CD4-positive, alpha-beta T cell treated with Interleukin-10 for 1 hour (primary cell): ENCODE measurements around the gene SLC16A9.

Experiments used
- DNase-seq: peaks from one replicate; pipeline ENCODE4 v3.0.0-alpha.2; 2020

The SLC16A9 gene

GRCh38 chr10:59718257-59718656, 8.6 kb upstream of the SLC16A9 start:
- DNase-seq = no peak

- no peak for DNase-seq
These were observed 3.7 kb upstream of the SLC16A9 start for GRCh38 chr10:59713196-59713821.

DNA sequence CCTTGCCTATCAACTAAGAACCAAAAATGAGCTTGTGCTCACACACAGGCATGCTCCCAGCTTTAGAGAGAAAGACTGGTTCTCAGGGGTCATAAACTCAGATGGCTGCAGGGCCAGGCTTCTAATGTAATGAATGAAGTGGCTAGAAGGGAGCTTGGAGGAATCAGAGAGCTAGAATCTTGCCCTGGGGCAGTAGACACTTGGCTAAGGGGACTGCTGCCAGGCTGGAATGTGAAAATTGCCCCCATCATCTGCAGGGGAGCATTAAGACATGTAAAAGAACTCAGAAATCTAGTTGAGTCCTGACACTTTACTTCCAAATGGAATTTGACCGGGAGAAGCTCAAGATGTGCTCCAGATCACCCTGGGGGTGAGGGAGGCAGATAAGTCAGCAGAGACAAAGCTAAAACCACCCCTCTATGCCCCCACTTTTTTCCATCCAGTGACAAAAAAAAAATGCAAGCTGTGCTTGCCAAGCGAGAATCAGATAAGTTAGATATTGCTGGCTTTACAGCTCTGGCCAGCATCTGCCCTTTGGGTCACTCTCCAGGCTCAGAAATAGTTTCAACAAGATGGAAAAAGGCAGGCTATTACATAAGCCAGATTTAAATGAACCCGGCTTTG, 2.3 kb upstream of the SLC16A9 start:
- DNase-seq = no peak

DNA sequence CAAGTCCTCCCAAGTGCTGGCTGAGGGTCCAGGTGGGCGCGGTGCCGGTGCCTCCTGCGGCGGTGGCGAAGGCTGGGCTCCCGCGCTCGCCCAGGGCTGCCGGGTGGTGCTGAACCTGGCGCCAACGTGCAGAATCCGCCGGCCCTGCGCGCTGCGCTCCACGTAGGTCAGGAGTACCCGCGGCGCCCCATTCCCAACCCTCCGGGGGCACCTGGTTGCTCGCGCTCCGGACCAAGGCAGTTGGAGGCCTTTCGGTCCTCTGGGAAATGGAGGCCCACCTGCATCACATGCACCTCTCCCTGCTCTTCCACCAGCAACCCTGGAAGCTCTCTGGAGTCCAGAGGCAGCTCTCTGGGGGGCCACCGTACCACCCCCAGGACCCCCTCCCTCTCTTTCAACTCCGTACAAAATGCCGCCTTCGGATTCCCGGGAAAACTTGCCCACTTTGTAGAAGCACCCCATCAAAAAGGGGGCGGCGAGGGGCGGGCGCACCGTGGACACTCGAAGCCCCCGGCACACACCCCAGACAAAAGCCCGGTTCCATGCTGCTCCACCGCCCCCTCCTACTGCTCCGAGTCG, 745 bp downstream of the SLC16A9 start:
- no peak for DNase-seq

DNA sequence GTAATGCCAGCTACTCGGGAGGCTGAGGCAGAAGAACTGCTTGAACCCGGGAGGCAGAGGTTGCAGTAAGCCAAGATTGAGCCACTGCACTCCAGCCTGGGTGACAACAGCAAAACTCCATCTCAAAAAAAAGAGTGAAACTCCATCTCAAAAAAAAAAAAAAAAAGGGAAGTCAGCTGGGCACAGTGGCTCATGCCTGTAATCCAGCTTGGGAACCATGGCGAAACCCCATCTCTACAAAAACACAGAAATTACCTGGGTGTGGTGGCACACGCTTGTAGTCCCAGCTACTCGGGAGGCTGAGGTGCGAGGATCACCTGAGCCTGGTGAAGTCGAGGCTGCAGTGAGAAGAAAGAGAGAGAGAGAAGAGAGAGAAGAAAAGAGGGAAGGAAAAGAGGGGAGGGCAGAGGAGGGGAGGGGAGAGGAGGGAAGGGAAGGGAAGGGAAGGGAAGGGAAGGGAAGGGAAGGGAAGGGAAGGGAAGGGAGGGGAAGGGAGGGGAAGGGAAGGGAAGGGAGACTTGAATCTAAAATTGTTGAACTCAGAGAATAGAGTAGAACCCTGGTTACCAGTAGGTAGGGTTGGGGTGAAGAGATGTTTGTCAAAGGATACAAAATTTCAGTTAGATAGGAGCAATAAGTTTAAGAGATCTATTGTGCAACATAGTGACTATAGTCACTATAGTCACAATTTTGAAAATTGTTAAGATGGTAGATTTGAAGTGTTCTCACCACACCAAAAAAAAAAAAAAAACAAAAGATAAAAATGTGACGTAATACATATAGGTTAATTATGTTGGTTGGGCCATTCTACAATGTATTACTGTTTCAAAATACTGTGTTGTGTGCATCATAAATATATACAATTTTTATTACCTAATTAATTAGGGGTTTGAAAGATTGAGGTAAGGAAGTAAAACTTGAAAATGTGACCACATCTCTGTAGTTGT, 2.5 kb downstream of the SLC16A9 start:
- DNase-seq = no peak

DNA sequence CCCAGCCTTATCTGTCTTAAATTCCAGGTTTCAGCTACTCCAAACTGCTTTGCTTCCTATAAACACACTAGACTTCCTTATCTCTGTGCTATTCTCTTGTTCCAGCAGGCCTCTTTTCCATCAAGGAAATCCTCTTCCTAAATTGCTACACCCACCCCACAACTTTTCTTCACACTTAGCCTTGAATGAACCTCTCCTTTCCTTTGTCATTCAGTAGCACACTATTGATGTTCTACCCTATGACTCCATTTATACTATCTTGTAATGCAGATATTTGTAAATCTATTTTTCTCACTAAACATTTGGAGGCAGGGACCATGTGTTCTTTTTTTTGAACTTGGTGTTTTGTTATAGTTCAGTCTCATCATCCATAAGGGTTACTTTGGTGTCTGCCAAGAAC, 3.7 kb downstream of the SLC16A9 start:
- DNase-seq = no peak

DNA sequence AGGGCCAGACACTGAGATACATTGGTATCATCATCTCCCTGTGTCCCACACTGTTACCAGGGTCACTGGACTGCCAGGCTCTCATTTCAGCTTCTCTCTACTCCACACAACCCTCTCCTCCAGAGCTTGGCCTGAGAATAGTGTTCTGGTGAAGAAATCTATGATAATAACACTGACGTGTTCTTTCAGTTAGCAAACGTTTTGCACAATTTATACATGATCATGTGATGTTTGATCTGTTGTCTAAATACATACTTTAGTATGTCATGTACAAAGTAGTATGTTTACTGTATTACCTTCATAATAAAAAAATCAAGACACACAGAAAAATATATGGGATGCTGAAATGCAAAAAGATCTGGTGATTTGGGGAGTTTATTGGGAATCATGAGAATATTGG, 5.0 kb downstream of the SLC16A9 start:
- no peak for DNase-seq

DNA sequence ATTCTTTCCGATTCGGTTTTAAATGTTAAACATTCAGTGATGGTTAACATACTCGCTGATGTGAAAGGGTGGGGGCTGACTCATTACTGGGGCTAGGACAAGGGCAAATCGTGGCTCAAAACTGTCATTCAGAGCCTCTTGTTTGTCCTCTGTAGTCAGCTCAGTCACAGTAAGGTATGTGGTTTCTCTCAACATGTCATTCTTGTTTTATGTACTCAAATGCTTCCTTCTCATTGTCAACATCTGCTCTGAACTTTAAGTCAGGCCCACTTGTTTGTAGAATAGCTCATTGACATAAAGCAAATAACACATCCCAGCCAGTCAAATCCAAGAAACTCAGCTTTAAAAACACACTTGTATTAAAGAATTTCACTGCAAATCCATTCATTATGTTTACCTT, 7.3 kb downstream of the SLC16A9 start:
- DNase-seq = no peak

GRCh38 chr10:59700709-59701108, 8.9 kb downstream of the SLC16A9 start:
- no peak for DNase-seq

DNA sequence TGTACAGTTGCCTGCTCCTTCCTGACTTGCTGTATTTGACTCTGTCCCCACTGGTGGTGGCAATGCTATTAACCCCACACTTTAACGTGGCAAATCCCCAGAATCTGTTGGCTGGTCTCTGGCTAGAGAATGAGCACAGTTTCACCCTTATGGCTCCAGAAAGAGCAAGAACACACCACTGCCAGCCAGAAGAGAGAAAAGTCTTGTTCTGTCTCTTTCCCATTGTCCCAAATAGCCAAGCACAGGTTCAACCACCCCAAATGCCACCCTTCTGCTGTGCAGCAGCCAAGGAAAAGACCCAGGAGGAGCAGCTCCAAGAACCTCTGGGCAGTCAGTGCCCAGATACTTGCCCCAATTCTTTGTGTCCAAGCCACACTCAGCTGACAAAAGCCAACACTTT, 11.3 kb downstream of the SLC16A9 start:
- no peak for DNase-seq

DNA sequence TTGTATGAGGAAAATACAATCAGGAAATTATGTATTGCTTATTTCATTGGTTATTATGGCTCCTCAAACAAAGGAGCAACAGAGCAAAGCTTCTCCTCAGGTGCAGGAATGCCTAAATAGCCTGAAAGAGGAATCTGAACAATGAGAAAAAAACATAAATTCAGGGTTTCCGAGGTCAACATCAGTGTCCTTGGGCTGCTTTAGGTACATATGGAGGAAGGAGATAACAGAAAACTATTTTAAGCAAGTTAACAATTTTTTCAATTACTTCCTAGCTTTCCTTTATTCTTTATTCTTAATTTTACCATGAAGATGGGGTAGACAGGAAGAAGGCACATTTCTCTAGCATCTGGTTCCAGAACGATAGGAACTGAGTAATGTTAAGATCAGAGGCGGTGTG, 14.0 kb downstream of the SLC16A9 start:
- DNase-seq = no peak

- no peak for DNase-seq
These were observed 14.7 kb downstream of the SLC16A9 start for GRCh38 chr10:59694936-59695335.

- no peak for DNase-seq
These were observed 17.5 kb downstream of the SLC16A9 start for GRCh38 chr10:59692113-59692512.

DNA sequence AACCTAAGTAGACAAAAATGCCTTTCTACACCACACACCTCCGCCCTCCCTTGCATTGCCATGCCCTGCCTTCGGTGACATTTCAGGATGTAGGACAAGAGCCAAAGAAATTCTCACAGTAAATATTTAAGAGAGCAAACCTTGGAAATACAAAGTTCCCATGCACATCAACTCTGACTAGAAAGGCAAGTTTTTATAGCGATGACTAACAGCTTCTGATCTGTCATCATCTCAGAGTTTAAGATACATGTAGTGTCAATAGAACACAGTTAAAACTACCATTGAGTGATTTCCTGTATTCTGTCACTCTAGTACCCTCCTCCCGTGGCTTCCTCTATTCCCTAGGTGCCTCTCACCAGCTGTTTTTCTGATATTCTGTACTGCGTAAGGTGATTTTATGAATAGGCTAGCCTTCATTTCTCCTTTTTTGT, 20.7 kb downstream of the SLC16A9 start:
- DNase-seq = no peak

DNA sequence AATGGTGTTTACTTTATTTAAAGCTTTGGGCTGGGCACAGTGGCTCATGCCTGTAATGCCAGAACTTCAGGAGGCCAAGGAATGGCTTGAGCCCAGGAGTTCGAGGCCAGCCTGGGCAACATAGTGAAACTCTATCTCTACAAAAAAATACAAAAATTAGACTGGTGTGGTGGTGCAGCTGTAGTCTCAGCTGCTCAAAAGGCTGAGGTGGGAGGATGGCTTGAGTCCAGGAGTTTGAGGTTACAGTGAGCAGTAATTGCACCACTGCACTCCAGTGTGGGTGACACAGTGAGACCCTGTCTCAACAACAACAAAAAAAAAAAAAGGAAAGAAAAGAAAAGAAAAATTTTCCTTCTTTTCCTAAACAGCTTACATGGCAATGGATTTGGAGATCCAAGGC, 22.0 kb downstream of the SLC16A9 start:
- DNase-seq = no peak

DNA sequence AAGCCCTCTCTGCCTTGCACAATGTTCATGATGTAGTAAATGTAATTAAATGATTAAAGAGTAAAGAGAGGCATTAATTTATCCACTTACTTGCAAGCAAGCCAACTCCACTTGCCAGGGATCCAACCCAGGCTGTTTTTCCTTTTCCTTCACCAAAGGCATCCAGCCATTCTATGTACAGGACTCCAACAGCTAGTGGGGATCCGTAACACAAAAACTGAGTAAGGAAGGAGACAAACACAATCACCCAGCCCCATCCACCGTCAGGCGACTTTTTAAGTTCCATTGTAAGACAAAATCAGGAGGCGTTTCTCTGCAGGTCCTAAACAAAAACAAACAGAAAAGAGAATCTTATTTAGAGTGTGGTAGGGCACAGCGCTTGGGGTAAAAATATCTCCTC, 25.6 kb downstream of the SLC16A9 start:
- no peak for DNase-seq

DNA sequence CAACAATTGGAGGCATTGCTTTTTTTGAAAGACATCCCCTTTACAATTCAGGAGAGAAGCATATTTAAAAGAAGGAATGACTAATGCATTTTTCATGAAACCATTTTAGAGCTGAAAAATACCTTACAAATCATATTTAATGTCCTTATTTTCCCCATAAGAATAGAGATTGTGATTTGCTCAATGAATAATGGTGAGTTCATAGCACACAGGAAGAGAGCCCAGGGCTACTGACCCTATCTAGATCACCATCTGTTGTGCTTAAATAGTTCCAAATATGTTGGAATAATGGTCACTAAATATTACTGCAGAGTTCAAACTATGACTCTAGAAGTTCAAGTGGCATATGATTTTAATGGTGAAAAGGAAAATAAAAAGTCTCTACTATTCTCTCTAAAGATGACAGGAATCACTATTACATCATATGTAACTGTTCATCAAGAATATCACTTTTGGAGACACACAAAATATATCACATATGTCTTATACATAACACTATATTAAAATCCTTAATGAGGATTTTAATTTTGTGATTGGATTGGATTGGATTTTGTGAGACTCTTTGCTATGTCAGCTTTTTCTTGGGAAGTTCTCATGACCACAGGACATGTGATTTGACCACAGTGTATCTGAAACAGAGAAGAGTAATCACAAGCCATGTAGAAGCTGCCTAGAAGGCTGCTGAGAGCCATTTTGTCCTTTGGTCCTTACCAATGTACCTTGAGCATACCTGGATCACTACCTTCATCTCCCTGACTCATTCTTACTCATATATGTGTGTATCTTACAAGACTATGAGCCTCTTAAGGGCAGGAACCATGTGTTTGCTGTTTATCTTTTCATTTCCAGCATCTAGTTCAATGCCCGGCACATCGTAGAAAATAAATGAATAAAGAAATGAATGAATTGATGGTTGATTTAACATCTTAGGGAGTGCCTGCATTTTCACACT, 26.4 kb downstream of the SLC16A9 start:
- DNase-seq = no peak

GRCh38 chr10:59680199-59680598, 29.5 kb downstream of the SLC16A9 start:
- no peak for DNase-seq

- no peak for DNase-seq
These were observed 30.8 kb downstream of the SLC16A9 start for GRCh38 chr10:59678884-59679301.

DNA sequence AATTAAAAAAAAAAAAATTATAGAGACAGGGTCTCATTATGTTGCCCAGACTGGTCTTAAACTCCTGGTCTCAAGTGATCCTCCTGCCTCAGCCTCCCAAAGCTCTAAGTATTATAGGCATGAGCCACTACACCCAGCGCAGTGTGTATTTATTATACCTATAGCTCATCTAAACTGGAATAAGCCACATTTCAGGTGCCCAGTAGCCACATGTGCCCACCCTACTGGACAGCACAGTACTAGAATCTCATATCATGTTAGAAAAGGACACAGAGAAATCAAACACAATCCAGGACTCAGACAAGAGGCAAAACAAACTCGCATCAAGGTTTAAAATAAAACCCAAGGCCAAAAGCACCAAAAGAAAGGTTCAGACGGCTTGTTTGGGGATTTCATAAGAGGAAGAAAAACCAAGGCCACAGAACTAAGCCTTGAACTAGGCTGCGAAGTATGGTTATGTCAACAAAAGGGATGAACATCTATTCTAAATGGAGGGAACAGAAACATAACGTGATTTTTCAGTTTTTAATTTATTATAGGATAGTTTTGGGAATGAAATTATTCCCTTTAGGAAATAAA, 32.3 kb downstream of the SLC16A9 start:
- DNase-seq = no peak

GRCh38 chr10:59675812-59676211, 33.8 kb downstream of the SLC16A9 start:
- no peak for DNase-seq
